Adrenal gland (tissue), 12 donors: ENCODE results near the gene GRHPR. TPM values are rescaled to one million over a fixed set of nuclear protein-coding genes. Genes with fewer than 3 reads are reported as not detected.

Experiments
- DNase-seq, 7 donors: peaks; one replicate each; pipeline ENCODE4 v3.0.0-alpha.2; 2019 to 2020
- H3K27ac ChIP-seq, 5 donors: fragments of 200-600 bp; sonication (generic) in 4 of 5; 1 replicate in 3 of 5; 2 replicates in 2 of 5; pipeline versions ENCODE4 v1.5.1 to v1.8.0; 2016 to 2020; ENCODE audit warnings: mild to moderate bottlenecking in 1 of 5
- H3K27me3 ChIP-seq: fragments of 200-600 bp; 2 replicates; pipeline ENCODE4 v1.8.0; 2021
- H3K36me3 ChIP-seq, 2 donors: fragments of 200-600 bp; replicated peaks in 1 of 2; 1 replicate in 1 of 2; 2 replicates in 1 of 2; pipeline versions ENCODE4 v1.5.1 to v1.8.0; 2018 to 2022
- H3K4me1 ChIP-seq, 2 donors: fragments of 200-600 bp; replicated peaks in 1 of 2; 1 replicate in 1 of 2; 2 replicates in 1 of 2; pipeline versions ENCODE4 v1.5.1 to v1.8.0; 2018 to 2021
- H3K4me3 ChIP-seq, 4 donors: fragments of 200-600 bp; sonication (generic) in 3 of 4; one replicate each; pipeline ENCODE4 v1.5.1; 2016 to 2018
- H3K9me3 ChIP-seq, 3 donors: fragments of 200-600 bp; sonication (generic) in 1 of 3; replicated peaks in 1 of 3; 1 replicate in 2 of 3; 2 replicates in 1 of 3; pipeline versions ENCODE4 v1.5.1 to v1.8.0; 2016 to 2021
- POLR2A ChIP-seq, 2 donors: fragments of 450-650 bp; IDR thresholded peaks; one replicate each; pipeline ENCODE4 v1.6.1; 2017; ENCODE audit warnings: antibody characterized with exemption in 2 of 2, mild to moderate bottlenecking in 2 of 2, moderate library complexity in 1 of 2
- WGBS, 4 donors: extraction: QIAGEN DNeasy Blood & Tissue Kit in 2 of 4; methylation state at CpG; one replicate each; pipeline versions ENCODE4 v1.1.5 to v1.1.7; 2013 to 2017; 5-methylcytosine and 5-hydroxymethylcytosine counted together
- intact Hi-C, 2 donors: fragments of 100-400 bp; cut with DNase I; formaldehyde crosslinking; loops; one replicate each; pipeline versions ENCODE4 v1.14.1 to v1.15.0; 2022 to 2023
- polyA plus RNA-seq, 3 donors: library from polyadenylated mRNA; stranded (reverse); fragments of 200-250 nt in 2 of 3; fragments of 350-450 nt in 1 of 3; fragmentation: Illumina TruSeq in 1 of 3; extraction: RNeasy Lipid Tissue Mini Kit (QIAGEN cat#74804) in 1 of 3; gene quantifications; one replicate each; pipeline ENCODE4 v1.2.3, GENCODE V29; 2013 to 2014
- total RNA-seq, 9 donors: library from RNA; depleted of rRNA in 4 of 9; stranded (reverse); fragments of >200 nt in 4 of 9; fragments of 120-200 nt in 1 of 9; fragmentation: NEBNext Ultra II Directional in 1 of 9; extraction: Animal tissue kit (Norgen Biotek cat#: 25700) in 1 of 9; gene quantifications; one replicate each; pipeline versions ENCODE4 v1.1.0 to v1.2.4, GENCODE V29; 2013 to 2023
- TF ChIP-seq, protein P1 (sequence below), 6 experiments: fragments of 450-650 bp in 4 of 6; fragments of 200-600 bp in 2 of 6; sonication (generic) in 1 of 6; IDR thresholded peaks; 1 replicate in 5 of 6; 2 replicates in 1 of 6; pipeline versions ENCODE4 v1.5.1 to v1.8.0; 2016 to 2021; ENCODE audit warnings: antibody characterized with exemption in 6 of 6, mild to moderate bottlenecking in 2 of 6, moderate library complexity in 1 of 6
- donor health status: healthy with polysubstance abuse.
- donor health status: Bipolar disorder and iron deficiency.
- donor health status: DM: yes; HTN: yes; CAD: no.
- donor health status: DM: no; HTN: no; CAD: no.
- donor health status: DM: no; HTN: no; CAD: no.
- donor health status: DM: yes; HTN: yes; CAD: no.

GRHPR gene
- total and polyA plus RNA-seq, 12 donors: 83.3 to 434 (median 230) TPM

- Histone ChIP-seq H3K27me3 (no peaks in the 10 kb centered on the region), H3K4me3 (no peak overlapping the region), H3K36me3 (peaks cover 0 to 41% of the 10 kb centered on the region in 2 donors), H3K27ac (no peak overlapping the region), H3K9me3 (no peaks in the 10 kb centered on the region), H3K4me1 (no peaks in the 10 kb centered on the region)
- TF ChIP-seq, protein P1, sequence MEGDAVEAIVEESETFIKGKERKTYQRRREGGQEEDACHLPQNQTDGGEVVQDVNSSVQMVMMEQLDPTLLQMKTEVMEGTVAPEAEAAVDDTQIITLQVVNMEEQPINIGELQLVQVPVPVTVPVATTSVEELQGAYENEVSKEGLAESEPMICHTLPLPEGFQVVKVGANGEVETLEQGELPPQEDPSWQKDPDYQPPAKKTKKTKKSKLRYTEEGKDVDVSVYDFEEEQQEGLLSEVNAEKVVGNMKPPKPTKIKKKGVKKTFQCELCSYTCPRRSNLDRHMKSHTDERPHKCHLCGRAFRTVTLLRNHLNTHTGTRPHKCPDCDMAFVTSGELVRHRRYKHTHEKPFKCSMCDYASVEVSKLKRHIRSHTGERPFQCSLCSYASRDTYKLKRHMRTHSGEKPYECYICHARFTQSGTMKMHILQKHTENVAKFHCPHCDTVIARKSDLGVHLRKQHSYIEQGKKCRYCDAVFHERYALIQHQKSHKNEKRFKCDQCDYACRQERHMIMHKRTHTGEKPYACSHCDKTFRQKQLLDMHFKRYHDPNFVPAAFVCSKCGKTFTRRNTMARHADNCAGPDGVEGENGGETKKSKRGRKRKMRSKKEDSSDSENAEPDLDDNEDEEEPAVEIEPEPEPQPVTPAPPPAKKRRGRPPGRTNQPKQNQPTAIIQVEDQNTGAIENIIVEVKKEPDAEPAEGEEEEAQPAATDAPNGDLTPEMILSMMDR (IDR thresholded peaks at IDR 0.05): no peak
- no peak for TF ChIP-seq POLR2A (IDR thresholded peaks at IDR 0.05)
- WGBS, 4 donors: 88 to 99% (median 97%) methylated on average over 5 of the region's 5 CpGs
- DNase-seq: peak in 1 of 7 donors; percentile 27
- intact Hi-C loops: no loop called here
These were observed 21.1 kb downstream of the GRHPR start for GRCh38 chr9:37443566-37443965.

DNA sequence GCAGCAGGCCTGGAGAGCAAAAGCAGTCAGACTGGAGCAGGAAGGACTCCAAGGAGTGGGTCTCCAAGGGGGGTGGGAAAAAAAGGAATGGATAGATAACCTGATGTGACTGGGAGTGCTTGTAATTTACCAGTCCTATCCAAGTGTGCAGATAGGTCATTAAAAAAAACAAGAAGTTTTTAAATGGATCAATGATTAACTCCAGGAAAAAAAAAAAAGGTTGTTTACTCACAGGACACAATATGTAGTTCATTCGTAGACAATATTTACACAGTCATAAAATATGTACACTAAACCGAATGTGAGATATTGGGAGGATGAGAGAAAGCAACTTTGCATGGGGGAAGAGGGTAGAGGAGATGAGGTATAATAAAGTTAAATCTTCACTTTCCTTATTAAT is 22.4 kb downstream of the GRHPR start:
- no peak overlapping the region for H3K27ac ChIP-seq
- intact Hi-C loops: no loop called here
- H3K9me3 ChIP-seq: no peaks in the 10 kb centered on the region
- H3K27me3 ChIP-seq: no peaks in the 10 kb centered on the region
- DNase-seq: no peak
- H3K4me3 ChIP-seq: no peak overlapping the region
- peaks cover 0 to 29% of the 10 kb centered on the region in 2 donors for H3K36me3 ChIP-seq
- H3K4me1 ChIP-seq: no peaks in the 10 kb centered on the region
- TF ChIP-seq, protein P1 (IDR thresholded peaks at IDR 0.05): no peak
- TF ChIP-seq POLR2A (IDR thresholded peaks at IDR 0.05): no peak
- 74 to 82% (median 75%) methylated on average over 2 of the region's 2 CpGs for WGBS, 4 donors

- 90 to 96% (median 92%) methylated on average over 6 of the region's 6 CpGs for WGBS, 4 donors
- Histone ChIP-seq H3K27ac (no peak overlapping the region), H3K4me3 (no peak overlapping the region), H3K36me3 (peaks cover 0 to 20% of the 10 kb centered on the region in 2 donors), H3K27me3 (no peaks in the 10 kb centered on the region), H3K4me1 (no peaks in the 10 kb centered on the region), H3K9me3 (no peaks in the 10 kb centered on the region)
- intact Hi-C loops: no loop called here
- peak in 1 of 7 donors; percentile 23 for DNase-seq
- TF ChIP-seq, protein P1 (IDR thresholded peaks at IDR 0.05): no peak
- TF ChIP-seq POLR2A (IDR thresholded peaks at IDR 0.05): no peak
These were observed 23.3 kb downstream of the GRHPR start for GRCh38 chr9:37445832-37446231.

GRCh38 chr9:37446401-37446800 is 23.9 kb downstream of the GRHPR start:
- no peak for DNase-seq
- intact Hi-C loops: no loop called here
- no peak overlapping the region for H3K27ac ChIP-seq
- H3K4me1 ChIP-seq: peaks cover 0 to under 1% of the 10 kb centered on the region in 2 donors
- H3K27me3 ChIP-seq: no peaks in the 10 kb centered on the region
- H3K9me3 ChIP-seq: no peaks in the 10 kb centered on the region
- H3K36me3 ChIP-seq: peaks cover 0 to 14% of the 10 kb centered on the region in 2 donors
- TF ChIP-seq, protein P1 (IDR thresholded peaks at IDR 0.05): no peak
- no peak for TF ChIP-seq POLR2A (IDR thresholded peaks at IDR 0.05)
- 86 to 96% (median 88%) methylated on average over 4 of the region's 4 CpGs for WGBS, 4 donors
- H3K4me3 ChIP-seq: no peak overlapping the region
